Activated CD8-positive, alpha-beta memory T cell treated with anti-CD3 and anti-CD28 coated beads, Interleukin-2, amount 50 U/mL, for 48 hours (primary cell): ENCODE results near the gene ATP2A3.
"Not testable (repeated sequence)": the region's sequence is repeated elsewhere in the genome, so short reads cannot be mapped to it uniquely, and the experiment has no call there.

Experiments
- DNase-seq: peaks from one replicate; pipeline ENCODE4 v3.0.0-alpha.2; 2020

The ATP2A3 gene

DNA sequence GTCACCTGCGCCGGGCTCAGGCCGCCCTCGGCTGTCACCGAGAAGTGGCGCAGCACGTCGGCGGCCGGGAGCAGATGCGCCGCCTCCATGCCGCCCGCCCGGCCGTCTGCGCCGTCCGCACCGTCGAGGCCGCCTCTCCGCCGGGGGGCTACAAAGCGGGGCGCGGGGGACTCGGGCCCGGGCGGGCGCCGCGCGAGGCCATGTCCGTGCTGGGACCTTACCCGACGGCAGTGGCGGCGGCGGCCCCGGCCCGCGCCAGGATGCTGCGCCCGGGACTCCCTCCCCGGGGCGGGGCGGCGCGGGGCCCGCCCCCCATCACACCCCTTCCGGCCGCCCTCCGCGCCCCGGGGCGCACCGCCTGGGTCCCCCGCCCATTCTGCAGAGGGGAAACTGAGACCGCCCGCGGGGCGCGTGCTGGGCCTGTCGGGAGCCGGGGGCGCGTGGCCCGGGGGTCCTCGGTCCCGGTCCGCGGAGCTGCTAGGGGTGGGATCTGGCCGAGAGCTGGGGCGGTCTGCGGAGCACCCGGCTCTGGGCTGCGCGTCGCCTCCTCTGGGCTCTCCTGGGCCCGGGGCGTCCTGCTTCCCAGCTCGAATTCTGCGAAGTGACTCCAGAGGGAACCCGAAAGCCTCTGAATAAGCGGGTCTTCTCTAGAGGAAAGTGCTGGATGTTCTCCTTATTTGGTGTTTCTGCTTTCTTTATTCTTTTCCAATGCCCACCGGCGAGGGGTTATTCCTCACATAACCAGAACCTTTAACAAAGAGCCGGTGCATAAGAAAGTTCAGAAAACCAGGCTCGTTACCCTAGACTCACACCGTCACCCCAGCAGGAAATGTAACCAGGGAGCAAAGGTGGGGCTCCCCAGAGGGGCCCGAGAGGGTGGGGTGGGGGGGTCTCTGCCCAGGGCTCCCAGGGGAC is at the start of gene ATP2A3:
TSS of gene ATP2A3 (minus strand) at position 235 of the 915 bp plus-strand sequence. CDS start at position 89, 146 bp downstream.
- DNase-seq: peak; percentile 86

DNA sequence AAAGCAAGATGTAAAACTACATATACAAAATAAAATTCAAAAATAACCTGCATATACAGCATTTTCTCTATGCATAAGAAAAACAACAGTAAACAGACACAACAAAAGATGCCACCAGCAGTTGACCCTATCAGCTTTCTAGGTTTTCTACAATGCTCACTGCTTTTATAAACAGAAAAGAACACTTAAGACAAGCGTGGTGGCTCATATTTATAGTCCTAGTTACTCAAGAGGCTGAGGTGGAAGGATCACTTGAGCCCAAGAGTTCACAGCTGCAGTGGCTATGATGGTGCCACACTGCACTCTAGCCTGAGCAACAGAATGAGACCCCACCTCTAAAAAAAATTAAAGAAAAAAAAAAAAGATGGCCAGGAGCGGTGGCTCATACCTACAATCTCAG is 46.5 kb upstream of the ATP2A3 start:
- no peak for DNase-seq

DNA sequence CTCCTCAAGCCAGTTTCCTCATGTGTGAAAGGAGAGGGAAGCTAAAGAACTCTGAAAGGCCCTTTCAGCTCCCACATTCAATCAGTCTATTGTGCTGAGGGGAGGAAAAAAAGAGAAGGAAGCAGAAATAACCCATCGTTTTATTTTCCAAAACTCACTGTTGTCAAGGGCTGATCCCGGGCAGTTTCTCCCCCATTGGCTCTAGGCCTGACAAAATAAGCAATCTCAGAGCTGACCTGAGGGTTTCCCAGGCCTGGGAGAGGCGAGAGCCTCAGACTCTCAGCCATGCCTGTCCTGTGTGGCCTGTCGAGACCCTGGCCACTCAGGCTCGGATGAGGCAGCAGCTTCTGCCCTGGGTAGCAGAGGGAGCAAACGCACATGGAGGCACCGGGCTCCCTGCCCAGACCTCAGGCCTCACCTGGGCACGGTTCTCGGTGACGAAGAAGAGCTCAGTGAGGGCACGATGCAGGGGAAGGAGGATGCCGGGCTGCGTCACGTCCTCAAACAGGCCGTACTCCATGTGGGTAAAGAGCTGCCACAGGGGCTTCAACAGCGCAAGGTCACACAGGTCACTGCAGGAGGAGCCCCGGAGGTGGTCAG is 45.0 kb upstream of the ATP2A3 start:
- DNase-seq: no peak

DNA sequence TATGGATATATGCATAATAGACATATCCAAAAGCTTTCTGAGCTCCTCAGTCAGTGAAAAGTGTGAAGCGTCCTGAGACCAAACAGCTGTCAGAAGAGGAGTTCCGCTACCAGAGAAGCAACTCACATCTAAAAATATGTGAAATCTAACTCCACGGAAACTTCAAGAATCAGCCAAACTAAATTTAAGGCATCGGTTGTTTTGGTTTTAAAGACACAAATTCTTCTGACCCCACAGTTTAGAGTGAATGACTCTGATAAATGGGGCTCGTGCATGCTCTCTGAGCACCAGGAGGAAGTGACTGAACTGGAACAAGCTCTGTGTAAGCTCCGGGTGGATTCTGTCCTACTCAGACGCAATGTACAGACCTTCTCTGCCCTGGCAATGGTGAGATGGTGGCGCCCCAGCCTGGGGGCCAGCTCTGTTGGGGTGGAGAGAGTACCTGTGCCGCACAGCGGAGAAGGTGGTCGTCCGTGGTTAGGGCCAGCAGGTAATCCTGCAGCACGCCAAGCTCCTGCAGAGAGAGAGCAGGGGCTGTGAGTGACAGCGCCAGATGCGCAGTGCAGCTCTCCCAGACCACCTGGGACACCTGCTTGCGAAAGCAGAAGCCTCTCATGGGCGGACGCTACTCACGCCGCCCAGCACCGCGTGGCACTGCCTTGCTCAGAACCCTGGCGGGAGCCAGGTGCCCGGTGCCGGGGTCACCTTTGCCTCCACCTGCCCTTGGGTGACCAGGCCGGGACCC is 44.4 kb upstream of the ATP2A3 start:
- DNase-seq: no peak

DNA sequence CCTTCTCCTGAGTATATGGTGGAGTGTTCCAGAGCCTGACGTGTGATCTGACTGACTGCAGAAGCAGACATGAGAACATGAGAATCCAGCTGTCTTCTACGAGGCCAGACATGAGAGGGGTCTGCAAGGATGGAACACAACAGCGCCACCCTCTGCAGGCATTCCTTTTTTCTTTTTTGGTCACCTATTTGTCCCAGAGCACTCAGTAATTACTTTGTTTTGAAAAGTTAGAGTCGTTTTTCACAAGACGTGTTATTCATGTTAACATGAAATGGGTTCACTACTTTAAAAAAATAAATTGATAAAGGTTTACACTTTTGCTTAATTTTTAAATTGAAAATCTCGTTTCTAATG is 43.8 kb upstream of the ATP2A3 start:
- DNase-seq: no peak

DNA sequence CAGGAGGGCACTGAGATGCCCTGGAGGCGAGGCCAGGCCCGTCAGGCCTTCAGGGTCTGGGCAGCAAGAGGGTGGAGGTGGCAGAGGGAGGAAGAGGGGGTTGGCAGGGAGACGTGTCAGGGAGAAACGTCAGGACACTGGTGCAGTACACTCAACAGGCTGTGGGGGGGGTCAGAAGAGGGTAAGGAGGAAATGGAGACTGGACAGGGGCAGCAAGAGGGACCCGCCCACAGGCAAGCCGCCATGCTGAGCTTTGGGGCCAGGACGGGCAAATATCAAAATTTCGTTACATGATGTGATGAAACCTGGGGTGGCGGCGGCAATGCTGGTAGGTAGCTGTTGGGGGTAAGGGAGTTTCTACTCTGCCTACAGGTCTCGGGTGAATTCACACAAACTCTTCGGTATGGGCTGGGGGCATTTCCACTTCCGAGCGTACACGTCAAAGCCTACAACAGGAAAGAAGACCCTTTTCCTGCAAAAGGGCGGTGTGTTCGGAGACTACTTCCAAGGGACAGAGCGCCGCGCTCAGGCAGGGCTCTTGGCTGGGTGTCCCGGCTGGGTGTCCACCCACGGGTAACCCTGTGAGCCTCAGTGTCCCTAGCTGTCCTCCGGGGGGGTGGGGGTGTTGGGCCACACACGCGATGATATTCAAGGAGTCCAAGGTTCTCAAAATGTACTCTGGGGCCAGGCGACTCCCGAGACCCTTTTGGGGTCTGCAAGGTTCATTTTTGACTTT is 43.3 kb upstream of the ATP2A3 start:
- no peak for DNase-seq

DNA sequence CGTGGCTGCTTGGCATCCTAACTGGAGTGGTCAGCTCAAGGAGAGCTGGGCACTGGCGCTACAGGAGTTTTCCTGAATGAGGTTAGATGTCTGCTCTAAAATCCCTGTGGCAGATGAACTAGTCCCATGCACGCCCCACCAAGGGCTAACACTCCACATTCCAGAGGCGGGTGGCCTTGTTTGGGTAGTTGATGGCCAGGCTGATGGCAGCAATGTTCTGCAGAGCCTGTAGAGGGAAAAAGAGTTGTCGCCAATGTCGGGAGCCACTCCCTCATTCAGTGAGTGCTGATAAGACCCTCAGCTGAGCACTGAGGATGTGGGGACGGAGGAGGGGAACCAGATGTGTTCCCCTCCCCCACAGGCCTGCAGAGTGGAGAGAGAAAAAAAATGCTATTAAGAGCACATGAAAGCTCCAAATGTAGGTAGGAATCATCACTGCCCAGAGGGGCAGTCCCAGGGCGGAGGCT is 42.5 kb upstream of the ATP2A3 start:
- no peak for DNase-seq

DNA sequence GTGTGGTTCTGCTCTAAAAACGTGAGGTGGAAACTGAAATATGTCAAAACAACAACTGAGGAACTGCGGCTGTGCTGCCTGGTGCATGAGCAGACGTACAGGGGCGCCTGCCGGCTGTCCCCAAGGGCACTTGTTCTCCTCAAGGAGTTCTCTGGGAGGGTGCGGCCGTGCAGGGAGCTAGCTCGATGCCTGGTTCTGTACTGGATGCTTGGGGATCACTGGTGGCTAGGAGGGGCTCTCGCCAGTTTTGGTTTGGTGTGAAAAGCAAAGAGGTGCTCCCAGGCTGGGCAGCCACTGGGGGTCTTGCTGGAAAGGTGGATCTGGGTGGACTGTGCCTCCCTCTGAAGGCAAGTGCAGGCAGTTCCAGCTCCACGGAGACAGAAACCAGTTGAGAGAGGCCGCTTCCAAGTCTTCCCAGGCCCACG is 41.9 kb upstream of the ATP2A3 start:
- DNase-seq: peak; percentile 46

DNA sequence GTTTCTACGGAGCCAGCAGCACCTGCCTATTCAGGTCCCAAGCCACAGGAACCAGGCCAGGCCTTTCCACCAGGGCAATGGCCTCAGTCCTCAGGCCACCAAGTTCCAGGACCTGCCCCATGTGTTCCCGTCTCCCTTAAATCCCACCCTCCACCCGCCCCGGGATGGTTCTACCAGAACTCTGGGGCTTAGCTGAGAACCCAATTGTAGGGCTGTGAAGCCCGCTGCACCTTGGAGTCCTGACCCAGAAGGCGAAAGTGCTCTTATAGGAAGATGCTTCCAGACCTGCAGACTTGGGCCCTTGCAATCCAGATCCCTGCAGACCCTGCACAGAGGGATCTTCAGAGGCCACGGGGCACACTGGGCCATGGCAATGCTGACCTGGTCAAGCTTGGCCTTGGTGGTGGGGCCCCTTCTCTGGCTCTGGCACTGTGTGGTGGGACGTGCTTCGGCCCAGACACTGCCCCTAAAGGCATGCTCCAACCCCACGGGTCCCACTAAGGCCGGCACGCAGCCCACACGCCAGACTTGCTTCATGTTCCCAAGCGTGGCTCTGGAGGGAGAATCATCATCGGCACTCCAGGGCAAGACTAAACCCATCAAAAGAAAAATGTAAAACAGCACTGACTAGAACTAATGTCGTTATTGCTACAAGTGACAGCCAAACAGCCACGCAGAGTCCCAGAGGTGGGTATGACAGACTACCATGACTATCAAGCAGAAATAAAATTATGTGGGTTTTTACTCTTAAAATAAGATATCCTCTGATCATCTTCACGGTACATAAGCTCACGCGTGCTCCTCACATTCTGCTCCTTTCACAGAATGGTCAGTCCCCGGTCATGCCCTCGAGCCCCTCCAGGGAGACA is 41.3 kb upstream of the ATP2A3 start:
- DNase-seq: no peak

DNA sequence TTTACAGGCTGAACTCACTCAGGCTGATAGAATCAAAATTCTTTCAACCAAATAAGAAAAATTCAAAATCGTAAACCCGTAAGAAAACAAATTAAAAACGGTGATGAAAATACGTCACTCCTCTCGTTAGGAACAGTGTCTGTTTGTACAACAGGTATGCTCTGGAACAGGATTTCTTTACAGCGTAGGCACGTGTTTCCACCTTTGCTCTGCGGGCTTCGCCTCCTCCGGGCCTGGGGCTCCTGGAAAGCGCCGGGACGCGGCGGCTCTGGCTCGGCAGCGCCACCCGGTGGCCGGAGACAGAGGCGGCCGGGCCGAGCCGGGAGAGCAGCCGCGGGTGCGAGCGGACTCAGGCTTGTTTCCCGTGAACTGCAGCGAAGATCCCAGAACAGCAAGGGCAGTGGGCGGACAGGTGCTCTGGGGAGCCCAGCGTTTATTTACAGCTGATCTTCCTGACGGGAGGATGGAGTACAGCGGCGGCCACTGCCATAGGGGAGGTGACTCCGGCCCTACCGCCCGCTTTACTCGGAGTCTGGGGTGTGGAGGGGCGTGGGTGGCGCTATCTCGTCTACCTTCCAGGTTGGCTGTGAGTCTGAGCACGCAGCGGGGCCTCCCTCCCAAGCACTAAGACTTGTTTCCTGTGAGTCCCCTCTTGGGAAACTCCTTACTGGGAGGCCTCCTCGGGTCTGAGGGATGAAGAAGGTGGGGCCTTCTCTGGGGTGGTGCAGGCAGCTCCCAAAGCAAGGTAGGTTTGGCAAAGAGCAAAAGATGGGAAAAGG is 40.5 kb upstream of the ATP2A3 start:
- DNase-seq: peak; percentile 91

DNA sequence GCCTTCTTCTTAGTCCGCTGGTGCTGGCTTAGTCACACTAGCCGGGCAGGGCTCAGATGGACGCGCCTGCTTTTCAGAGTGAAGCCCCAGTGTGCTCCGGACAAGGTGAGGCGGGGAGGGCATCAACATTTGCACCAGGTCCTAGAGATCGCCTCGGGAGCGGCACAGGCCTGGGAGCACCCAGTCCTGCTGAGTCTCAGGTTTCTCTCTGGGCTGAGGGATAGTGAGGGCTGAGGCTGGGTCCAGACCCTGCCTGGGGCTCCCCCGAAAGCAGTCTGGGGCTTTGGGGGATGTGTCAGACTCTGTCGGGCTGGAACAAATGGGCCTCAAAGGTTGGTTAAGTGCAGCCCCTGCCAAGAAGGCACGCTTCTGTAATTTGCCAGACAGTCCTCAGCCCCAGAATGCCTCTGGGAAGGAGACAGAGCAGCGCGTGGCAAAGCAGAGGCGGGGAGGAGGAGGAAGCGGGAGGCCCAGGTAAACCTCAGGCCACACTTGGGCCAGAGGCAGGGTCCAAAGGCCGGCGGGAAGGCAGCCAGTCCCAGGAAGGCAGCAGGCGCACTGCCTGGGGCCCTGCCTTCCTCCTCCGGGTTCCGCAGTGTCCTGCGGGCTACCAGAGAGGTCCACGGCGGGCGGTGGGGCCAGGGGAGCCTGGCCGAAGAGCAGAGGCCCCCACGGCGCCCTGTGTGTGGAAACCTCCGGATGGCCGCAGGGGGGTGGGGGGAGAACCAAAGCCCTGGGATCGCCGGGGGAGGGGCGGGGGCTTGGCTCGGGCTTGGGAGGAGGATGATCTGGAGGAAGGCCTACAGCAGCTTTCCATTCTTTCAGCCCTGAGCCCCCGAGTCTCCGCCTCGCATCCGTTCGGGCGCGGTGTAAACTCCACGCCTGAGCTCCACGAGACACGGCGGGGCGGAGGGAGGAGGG is 39.5 kb upstream of the ATP2A3 start:
- peak; percentile 49 for DNase-seq

DNA sequence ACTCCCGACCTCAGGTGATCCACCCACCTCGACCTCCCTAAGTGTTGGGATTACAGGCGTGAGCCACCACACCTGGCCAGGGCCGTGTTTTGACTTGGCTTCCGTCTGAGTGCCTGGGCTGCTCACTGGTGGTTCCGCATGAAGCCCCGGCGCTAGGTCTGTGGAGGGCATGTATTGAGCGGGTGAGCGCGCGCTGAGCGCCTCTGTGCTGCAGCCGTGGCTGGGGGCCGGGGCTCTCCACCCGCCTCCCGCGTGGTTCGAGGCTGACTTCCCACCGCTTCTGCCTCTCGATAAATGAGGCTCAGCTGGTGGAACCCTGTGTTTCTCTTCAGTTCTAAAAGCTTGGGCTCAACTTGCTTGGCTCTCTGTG is 38.9 kb upstream of the ATP2A3 start:
- peak; percentile 47 for DNase-seq

DNA sequence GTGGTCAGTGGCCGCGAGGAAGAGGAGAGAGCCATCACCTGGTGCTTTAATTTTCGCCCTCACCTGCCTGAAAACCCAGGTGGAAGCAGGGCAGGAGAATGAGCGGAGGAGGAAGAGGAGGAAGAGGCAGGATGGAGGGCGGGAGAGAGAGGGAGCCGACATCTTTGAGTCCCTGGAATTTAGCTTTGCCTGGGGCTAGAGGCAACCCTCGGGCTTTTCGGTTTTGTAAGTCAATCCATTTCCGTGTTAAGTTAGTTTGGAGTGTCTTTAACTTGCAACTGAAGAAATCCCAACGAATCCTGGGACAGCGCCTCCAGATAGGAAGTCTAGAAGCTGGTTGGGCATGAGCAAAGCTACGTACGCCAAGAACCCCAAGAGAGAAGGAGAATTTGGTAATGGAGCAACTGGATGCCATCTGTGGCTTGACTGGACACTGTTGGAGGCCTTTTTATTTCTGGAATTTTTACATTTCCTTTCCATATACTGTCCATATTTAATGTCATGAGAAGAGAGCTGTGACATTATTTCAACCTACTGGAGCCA is 36.9 kb upstream of the ATP2A3 start:
- peak; percentile 30 for DNase-seq

DNA sequence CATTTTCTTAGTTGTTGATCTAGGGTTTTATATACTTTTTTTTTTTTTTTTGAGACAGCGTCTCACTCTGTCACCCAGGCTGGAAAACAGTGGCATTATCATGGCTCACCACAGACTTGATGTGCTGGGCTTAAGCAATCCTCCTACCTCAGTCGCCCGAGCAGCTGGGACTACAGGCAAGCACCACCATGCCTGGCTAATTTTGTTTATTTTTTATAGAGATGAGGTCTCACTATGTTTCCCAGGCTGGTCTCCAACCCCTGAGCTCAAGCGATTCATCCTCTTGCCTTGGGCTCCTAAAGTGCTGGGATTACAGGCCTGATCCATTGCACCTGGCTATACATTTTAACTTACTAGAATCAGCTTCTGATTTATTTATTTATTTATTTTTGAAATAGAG is 34.2 kb upstream of the ATP2A3 start:
- no peak for DNase-seq

DNA sequence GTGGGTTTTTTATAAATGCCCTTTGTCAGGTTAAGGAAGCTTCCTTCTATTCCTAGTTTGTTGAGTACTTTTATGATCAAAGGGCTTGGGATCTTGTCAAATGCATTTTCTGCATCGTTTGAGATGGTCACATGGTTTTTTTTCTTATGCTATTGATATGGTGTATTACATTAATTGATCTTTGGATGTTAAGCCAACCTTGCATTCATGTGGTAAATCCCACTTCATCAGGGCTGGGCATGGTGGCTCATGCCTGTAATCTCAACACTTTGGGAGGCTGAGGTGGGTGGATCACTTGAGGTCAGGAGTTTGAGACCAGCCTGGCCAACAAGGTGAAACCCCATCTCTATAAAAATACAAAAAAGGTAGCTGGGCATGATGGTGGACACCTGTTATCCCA is 30.8 kb upstream of the ATP2A3 start:
- DNase-seq: no peak

DNA sequence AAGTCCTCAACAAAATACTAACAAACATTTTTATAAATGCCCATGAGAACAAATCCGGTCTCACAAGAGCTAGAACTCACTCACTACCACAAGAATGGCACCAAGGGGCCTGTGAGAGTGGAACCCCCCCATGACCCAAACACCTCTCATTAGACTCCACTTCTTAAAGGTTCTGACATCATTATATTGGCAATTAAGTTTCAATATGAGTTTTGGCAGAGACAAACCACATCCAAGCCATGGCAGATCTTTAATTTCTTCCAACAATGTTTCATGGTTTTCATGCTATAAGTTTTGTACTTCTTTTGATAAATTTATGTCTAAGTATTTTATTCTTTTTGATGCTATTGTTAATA is 30.0 kb upstream of the ATP2A3 start:
- DNase-seq: no peak

DNA sequence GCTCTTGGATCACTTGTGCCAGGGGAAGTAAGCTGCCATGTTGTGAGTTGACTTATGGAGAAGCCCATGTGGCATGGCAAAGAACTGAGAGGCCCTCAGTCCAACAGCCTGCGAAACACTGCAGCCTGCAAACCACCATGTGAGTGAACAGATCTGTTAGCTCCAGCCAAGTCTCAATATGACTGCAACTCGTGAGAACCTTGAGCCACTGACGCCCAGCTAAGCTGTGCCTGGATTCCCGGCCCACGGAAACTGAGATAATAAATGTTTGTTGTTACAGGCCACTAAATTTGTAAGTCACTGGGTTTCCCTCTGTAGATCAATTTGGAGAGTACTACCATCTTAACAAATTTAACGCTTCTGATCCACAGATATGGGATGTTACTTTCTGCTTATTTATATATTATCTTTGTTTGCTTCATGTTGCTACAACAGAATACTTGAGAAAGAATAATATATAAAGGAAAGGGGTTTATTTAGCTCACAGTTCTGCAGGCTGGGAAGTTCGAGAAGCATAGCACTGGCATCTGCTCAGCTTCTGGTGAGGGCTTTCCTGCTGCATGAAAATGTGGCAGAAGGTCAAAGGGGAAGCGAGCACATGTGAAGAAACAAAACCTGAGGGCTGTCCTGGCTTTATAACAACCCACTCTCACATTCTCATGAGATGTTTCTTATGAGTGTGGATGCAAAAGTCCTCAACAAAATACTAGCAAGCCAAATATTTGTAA is 29.4 kb upstream of the ATP2A3 start:
- no peak for DNase-seq

DNA sequence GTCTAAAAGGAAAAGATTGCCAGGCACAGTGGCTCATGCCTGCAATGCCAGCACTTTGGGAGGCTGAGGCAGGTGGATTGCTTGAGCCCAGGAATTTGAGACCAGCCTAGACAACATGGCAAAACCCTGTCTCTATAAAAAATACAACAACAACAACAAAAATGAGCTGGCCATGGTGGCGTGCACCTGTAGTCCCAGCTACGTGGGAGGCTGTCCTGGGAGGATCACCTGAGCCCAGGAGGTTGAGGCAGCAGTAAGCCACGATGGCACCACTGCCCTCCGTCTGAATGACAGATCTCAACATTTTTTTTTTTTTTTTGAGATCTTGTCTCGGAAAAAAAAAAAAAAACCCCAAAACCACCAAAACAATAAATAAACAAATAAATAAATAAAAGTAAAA is 28.1 kb upstream of the ATP2A3 start:
- no peak for DNase-seq

DNA sequence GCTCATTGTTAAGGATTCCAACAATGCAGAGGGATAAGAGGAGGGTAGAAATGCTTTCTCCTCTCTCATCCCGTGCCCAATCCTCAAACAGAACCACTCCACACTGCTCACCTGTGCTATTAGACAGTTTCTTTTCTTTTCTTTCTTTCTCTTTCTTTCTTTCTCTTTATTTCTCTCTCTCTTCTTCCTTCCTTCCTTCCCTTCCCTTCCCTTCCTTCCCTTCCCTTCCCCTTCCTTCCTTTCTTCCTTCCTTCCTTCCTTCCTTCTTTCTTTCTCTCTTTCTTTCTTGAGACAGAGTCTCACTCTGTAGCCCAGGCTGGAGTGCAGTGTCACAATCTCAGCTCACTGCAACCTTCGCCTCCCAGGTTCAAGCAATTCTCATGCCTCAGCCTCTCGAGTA is 27.5 kb upstream of the ATP2A3 start:
- DNase-seq: not testable (repeated sequence)
